B cell (primary cell): ENCODE data around the gene ENOX1.

Source experiments
- EZH2 ChIP-seq: IDR thresholded peaks from 2 replicates; pipeline ENCODE4 v1.6.1; 2012; ENCODE audit warnings: borderline replicate concordance, low read depth, mild to moderate bottlenecking, moderate library complexity, low read length; ENCODE audit not compliant: insufficient read depth, poor library complexity, severe bottlenecking
- TF ChIP-seq, protein P1 (sequence below): fragments of 200-600 bp; IDR thresholded peaks from one replicate; pipeline ENCODE4 v1.8.0; 2022; ENCODE audit warnings: antibody characterized with exemption, mild to moderate bottlenecking

DNA sequence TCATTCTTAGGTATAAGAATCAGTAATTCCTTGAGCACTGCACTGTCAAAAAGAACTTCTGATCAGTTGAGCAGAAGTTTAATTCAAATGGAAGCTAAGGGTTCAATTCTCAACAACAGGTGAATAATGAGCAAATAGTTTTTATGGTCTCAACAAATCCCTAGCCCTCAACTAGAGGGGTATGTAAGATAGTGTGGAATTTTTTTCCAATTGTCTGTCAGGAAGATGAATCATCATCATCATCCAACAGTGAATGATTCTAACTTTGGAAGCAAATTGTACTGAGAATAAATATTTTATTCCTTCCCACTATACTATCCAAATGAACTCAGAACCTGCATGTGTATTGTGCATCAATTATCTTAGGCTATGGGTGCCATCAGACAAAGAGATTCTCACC is 372.7 kb downstream of the ENOX1 start:
- TF ChIP-seq, protein P1, sequence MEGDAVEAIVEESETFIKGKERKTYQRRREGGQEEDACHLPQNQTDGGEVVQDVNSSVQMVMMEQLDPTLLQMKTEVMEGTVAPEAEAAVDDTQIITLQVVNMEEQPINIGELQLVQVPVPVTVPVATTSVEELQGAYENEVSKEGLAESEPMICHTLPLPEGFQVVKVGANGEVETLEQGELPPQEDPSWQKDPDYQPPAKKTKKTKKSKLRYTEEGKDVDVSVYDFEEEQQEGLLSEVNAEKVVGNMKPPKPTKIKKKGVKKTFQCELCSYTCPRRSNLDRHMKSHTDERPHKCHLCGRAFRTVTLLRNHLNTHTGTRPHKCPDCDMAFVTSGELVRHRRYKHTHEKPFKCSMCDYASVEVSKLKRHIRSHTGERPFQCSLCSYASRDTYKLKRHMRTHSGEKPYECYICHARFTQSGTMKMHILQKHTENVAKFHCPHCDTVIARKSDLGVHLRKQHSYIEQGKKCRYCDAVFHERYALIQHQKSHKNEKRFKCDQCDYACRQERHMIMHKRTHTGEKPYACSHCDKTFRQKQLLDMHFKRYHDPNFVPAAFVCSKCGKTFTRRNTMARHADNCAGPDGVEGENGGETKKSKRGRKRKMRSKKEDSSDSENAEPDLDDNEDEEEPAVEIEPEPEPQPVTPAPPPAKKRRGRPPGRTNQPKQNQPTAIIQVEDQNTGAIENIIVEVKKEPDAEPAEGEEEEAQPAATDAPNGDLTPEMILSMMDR: no peak
- TF ChIP-seq EZH2: no peak
